ENCODE data around the gene DCP1A. TPM values are rescaled to one million over a fixed set of nuclear protein-coding genes. Genes with fewer than 3 reads are reported as not detected.

The DCP1A gene
- total and polyA plus RNA-seq, 2 experiments from 2014 or later, result 34.3 to 67.0 TPM

- no peaks in the 10 kb centered on the region for H3K9me3 ChIP-seq (ENCODE audit: low read depth)
- H3K4me1 ChIP-seq (ENCODE audit: low read depth), result peaks cover 47% of the 10 kb centered on the region
- peak in 1 of 2 donors; percentile 45 for DNase-seq (ENCODE audit: low read depth in 1 of 2, low spot score in 1 of 2)
- H3K27me3 ChIP-seq, result no peaks in the 10 kb centered on the region
- H3K4me3 ChIP-seq, result no peak overlapping the region
- H3K27ac ChIP-seq, result peak overlapping the region; percentile 44
- peaks cover 30% of the 10 kb centered on the region for H3K36me3 ChIP-seq
- no peak for TF ChIP-seq CTCF (IDR thresholded peaks at IDR 0.05; ENCODE audit: low read depth, low read length)
These were observed 5.0 kb downstream of the DCP1A start for GRCh38 chr3:53342353-53342752.

- no peak overlapping the region for H3K4me3 ChIP-seq
- peak overlapping the region; percentile 92 for H3K27ac ChIP-seq
- DNase-seq (ENCODE audit: low read depth in 1 of 2, low spot score in 1 of 2), result no peak
- peaks cover 41% of the 10 kb centered on the region for H3K36me3 ChIP-seq
- H3K9me3 ChIP-seq (ENCODE audit: low read depth), result no peaks in the 10 kb centered on the region
- peaks cover 30% of the 10 kb centered on the region for H3K4me1 ChIP-seq (ENCODE audit: low read depth)
- H3K27me3 ChIP-seq, result no peaks in the 10 kb centered on the region
- no peak for TF ChIP-seq CTCF (IDR thresholded peaks at IDR 0.05; ENCODE audit: low read depth, low read length)
These were observed 10.0 kb downstream of the DCP1A start for GRCh38 chr3:53337167-53337940.

GRCh38 chr3:53334742-53335141 is 12.6 kb downstream of the DCP1A start:
- no peak overlapping the region for H3K4me3 ChIP-seq
- peaks cover 36% of the 10 kb centered on the region for H3K4me1 ChIP-seq (ENCODE audit: low read depth)
- peaks cover 22% of the 10 kb centered on the region for H3K36me3 ChIP-seq
- no peak for DNase-seq (ENCODE audit: low read depth in 1 of 2, low spot score in 1 of 2)
- peak overlapping the region; percentile 61 for H3K27ac ChIP-seq
- TF ChIP-seq CTCF (IDR thresholded peaks at IDR 0.05; ENCODE audit: low read depth, low read length), result no peak
- no peaks in the 10 kb centered on the region for H3K27me3 ChIP-seq
- H3K9me3 ChIP-seq (ENCODE audit: low read depth), result no peaks in the 10 kb centered on the region

- Histone ChIP-seq H3K36me3 (peaks cover 19% of the 10 kb centered on the region), H3K4me1 (ENCODE audit: low read depth) (peaks cover 38% of the 10 kb centered on the region), H3K27me3 (no peaks in the 10 kb centered on the region), H3K4me3 (peak overlapping the region; percentile 43), H3K9me3 (ENCODE audit: low read depth) (no peaks in the 10 kb centered on the region), H3K27ac (peak overlapping the region; percentile 83)
- no peak for DNase-seq (ENCODE audit: low read depth in 1 of 2, low spot score in 1 of 2)
- no peak for TF ChIP-seq CTCF (IDR thresholded peaks at IDR 0.05; ENCODE audit: low read depth, low read length)
These were observed 15.5 kb downstream of the DCP1A start for GRCh38 chr3:53331871-53332270.

DNA sequence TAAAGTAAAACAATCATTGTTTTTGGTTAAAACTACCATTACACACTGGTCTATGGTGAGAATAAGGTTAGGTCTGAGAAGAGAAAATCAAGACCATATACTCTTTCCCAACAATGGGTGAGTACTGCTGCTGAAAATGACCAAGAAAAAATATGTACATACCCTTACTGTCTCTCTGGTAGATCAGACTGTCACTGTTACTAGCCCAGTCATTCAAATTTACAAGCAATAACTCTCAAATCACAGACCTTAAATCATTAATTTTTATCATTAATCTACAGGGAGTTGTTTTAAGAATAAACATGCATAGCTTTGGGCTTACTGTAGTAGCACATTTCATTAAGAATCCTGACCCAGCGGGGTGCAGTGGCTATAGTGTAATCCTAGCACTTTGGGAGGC is 17.4 kb downstream of the DCP1A start:
- Histone ChIP-seq H3K27me3 (no peaks in the 10 kb centered on the region), H3K9me3 (ENCODE audit: low read depth) (no peaks in the 10 kb centered on the region), H3K4me3 (peak overlapping the region; percentile 43), H3K4me1 (ENCODE audit: low read depth) (peaks cover 48% of the 10 kb centered on the region), H3K36me3 (peaks cover 14% of the 10 kb centered on the region), H3K27ac (peak overlapping the region; percentile 81)
- no peak for TF ChIP-seq CTCF (IDR thresholded peaks at IDR 0.05; ENCODE audit: low read depth, low read length)
- DNase-seq (ENCODE audit: low read depth in 1 of 2, low spot score in 1 of 2), result no peak
